ENCODE measurements around the gene KIAA0825.

Gene KIAA0825

GRCh38 chr5:94425396-94425795 lies 193.0 kb downstream of the KIAA0825 start:
- DNase-seq: no peak

GRCh38 chr5:94423411-94423810 lies 195.0 kb downstream of the KIAA0825 start:
- no peak for DNase-seq

- no peak for DNase-seq
These were observed 195.6 kb downstream of the KIAA0825 start for GRCh38 chr5:94422812-94423211.

- DNase-seq: no peak
These were observed 197.5 kb downstream of the KIAA0825 start for GRCh38 chr5:94420885-94421284.

DNA sequence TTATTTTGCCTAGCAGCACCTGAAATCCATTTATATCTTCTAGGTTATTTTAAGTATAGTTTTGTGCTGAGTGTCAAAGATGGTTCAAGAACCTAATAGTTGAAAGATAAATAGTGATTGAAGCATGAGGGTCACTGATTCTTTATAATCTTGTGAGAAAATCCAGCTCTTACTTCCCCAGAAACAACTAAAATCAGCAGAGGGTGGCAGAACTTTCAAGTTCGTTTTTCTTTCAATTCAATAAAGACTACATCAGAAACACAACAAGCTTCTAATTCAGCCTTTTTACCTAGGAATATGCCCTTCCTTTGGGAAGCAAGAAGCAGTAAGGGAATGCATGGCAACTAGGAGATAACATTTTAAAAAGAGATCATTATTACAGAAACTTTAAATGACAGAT lies 202.6 kb downstream of the KIAA0825 start:
- DNase-seq: no peak

GRCh38 chr5:94409440-94409839 lies 209.0 kb downstream of the KIAA0825 start:
- no peak for DNase-seq

GRCh38 chr5:94407023-94407422 lies 211.4 kb downstream of the KIAA0825 start:
- no peak for DNase-seq

- DNase-seq: no peak
These were observed 214.9 kb downstream of the KIAA0825 start for GRCh38 chr5:94403483-94403882.

GRCh38 chr5:94402096-94402495 lies 216.3 kb downstream of the KIAA0825 start:
- no peak for DNase-seq

DNA sequence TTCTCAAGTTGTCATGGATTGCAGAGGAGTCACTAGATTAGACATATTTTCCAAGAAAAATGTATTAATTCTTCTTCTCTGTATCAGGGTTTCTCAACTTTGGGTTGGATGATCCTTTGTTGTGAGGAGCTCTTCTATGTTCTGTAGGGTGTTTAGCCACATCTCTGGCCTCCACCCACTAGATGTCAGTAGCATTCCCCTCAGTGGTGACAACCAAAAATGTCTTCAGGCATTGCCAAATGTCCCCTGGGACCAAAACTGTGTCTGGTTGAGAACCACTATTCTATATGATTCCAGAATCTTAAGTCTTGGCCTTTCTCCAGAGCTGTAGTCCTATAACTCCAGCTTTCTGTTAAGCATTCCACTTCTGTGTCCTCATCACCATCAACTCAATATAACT lies 220.9 kb downstream of the KIAA0825 start:
- DNase-seq: no peak

DNA sequence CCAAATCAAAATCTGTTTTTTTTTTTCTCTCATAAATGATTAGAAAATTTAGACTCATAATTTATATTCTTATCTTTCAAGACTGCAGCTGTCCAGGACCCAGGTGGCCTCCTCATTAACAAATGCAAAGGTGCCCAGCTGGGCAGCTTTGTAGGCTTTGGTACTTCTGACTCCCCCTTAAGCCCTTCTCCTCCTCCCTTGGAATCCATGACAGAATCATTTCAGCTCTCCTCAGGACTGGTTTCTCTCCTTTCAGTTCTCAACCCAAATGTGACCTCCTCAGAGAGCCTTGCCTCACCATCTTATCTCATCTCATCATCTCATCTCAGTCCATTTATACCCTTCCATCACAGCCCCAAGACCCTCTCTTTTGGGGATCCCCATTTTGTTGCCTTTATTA lies 221.7 kb downstream of the KIAA0825 start:
- DNase-seq: no peak

DNA sequence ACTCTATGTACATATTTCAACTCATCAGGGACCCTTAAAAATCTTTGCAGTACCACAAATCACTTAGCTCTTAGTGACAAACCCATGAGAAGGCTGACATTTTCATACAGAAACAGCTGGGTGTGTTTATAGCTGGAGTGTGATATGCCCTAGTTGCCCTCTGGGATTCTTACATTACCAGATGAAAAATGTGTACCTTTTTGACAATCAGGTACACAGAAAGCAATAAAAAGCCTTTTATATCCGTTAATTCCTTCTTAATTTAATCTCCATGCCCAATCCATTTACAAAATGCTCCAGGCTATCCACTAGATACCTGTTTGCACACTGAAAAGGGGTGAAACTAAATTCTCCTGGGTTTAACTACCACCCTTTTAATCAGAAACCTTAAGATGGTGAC lies 222.9 kb downstream of the KIAA0825 start:
- DNase-seq: no peak

GRCh38 chr5:94391996-94392395 lies 226.4 kb downstream of the KIAA0825 start:
- DNase-seq: no peak

- DNase-seq: no peak
These were observed 228.9 kb downstream of the KIAA0825 start for GRCh38 chr5:94389515-94389899.

GRCh38 chr5:94388773-94389514 lies 229.5 kb downstream of the KIAA0825 start:
- DNase-seq: no peak

DNA sequence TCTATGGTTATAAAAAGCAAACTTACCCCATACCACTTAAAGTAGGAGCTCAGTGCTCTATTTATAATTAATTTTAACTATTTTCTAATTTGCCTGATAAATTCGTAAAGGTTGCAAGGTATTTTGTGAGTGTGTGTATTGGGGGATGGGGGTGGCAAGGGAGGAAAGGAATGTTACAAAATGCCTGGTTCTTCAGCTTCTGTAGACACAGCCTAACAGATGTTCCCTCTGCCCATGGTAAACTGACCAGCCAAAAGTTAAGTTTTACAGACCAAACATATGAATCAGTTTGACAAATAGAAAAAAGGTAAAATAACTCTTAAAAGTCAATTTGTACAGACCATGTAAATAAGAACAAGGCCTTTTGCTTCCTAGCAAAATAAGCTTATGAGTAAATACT lies 232.6 kb downstream of the KIAA0825 start:
- DNase-seq: no peak

GRCh38 chr5:94378062-94378461 lies 240.3 kb downstream of the KIAA0825 start:
- DNase-seq: no peak

- DNase-seq: no peak
These were observed 241.6 kb downstream of the KIAA0825 start for GRCh38 chr5:94376672-94377345.

DNA sequence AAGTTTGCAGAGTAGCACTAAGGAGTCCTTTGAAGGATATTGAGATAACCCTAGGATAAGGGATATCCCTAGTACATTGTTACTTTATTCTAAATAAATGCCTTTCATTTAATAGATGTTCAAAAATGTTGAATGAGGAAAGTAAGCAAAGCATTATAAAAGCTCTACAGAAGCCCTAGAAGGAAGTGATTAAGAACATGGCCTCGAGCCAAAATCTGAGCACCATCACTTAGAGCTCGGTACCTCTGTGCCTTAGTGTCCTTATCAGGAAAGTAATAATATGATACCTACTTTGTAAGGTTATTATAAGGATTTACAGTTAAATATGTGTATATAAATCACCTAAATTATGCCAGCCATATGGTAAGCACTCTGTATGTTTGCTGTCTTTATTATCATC lies 242.6 kb downstream of the KIAA0825 start:
- no peak for DNase-seq

DNA sequence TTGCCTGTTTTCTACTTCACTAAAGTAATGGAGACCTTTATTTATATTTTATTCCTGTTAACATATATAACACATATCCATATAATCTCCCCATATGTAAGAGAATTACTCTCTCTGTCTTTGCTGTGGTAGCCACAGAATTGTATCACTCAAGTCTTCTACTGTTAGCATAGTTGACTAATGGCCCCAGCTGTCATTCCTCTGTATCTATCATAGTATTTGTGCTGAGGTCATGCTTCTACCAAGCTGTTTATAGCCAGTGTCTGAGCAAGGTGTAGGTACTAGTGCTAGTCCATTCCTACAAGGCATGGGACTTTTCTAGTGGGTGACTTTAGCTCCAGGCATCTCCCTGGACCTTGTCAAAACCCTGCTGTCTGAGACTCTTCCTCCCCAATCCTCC lies 244.1 kb downstream of the KIAA0825 start:
- DNase-seq: no peak

GRCh38 chr5:94367900-94368299 lies 250.5 kb downstream of the KIAA0825 start:
- DNase-seq: no peak

GRCh38 chr5:94366811-94367210 lies 251.6 kb downstream of the KIAA0825 start:
- no peak for DNase-seq

GRCh38 chr5:94362857-94363256 lies 255.5 kb downstream of the KIAA0825 start:
- DNase-seq: no peak

All from activated naive CD4-positive, alpha-beta T cell treated with Interleukin-2 at 50 U/mL for 16 hours (primary cell).